Measurements from ENCODE around the gene SCEL.
"Not testable (repeated sequence)": the region's sequence is repeated elsewhere in the genome, so short reads cannot be mapped to it uniquely, and the experiment has no call there.

The SCEL gene

GRCh38 chr13:77519396-77519795 is 16.1 kb upstream of the SCEL start:
- not testable (repeated sequence) for DNase-seq (ENCODE audit: extremely low spot score, insufficient read length, low read depth); FAIRE-seq

- DNase-seq (ENCODE audit: extremely low spot score, insufficient read length, low read depth) = no peak
- no peak for FAIRE-seq
Measured at GRCh38 chr13:77519808-77520207, 15.7 kb upstream of the SCEL start.

GRCh38 chr13:77521194-77521593 is 14.3 kb upstream of the SCEL start:
- no peak for FAIRE-seq
- no peak for DNase-seq (ENCODE audit: extremely low spot score, insufficient read length, low read depth)

GRCh38 chr13:77521595-77522367 is 13.7 kb upstream of the SCEL start:
- DNase-seq (ENCODE audit: extremely low spot score, insufficient read length, low read depth) = no peak
- no peak for FAIRE-seq

- FAIRE-seq (no peak), DNase-seq (ENCODE audit: extremely low spot score, insufficient read length, low read depth) (no peak)
Measured at GRCh38 chr13:77522444-77522843, 13.1 kb upstream of the SCEL start.

- no peak for DNase-seq (ENCODE audit: extremely low spot score, insufficient read length, low read depth)
- no peak for FAIRE-seq
Measured at GRCh38 chr13:77523386-77523785, 12.1 kb upstream of the SCEL start.

GRCh38 chr13:77523834-77524728 is 11.4 kb upstream of the SCEL start:
- DNase-seq (ENCODE audit: extremely low spot score, insufficient read length, low read depth) = no peak
- peak; percentile 18 for FAIRE-seq

- FAIRE-seq = no peak
- DNase-seq (ENCODE audit: extremely low spot score, insufficient read length, low read depth) = no peak
Measured at GRCh38 chr13:77528414-77528813, 7.1 kb upstream of the SCEL start.

- DNase-seq (ENCODE audit: extremely low spot score, insufficient read length, low read depth) = no peak
- peak; percentile 68 for FAIRE-seq
Measured at GRCh38 chr13:77528834-77529500, 6.5 kb upstream of the SCEL start.

- no peak for DNase-seq (ENCODE audit: extremely low spot score, insufficient read length, low read depth)
- FAIRE-seq = no peak
Measured at GRCh38 chr13:77529501-77529840, 6.0 kb upstream of the SCEL start.

- DNase-seq (ENCODE audit: extremely low spot score, insufficient read length, low read depth) (no peak), FAIRE-seq (no peak)
Measured at GRCh38 chr13:77530875-77531274, 4.6 kb upstream of the SCEL start.

GRCh38 chr13:77532983-77533382 is 2.5 kb upstream of the SCEL start:
- FAIRE-seq = no peak
- no peak for DNase-seq (ENCODE audit: extremely low spot score, insufficient read length, low read depth)

GRCh38 chr13:77533875-77534788 is 1.4 kb upstream of the SCEL start:
- DNase-seq (ENCODE audit: extremely low spot score, insufficient read length, low read depth) = no peak
- no peak for FAIRE-seq

GRCh38 chr13:77536358-77536757 is 852 bp downstream of the SCEL start:
- DNase-seq (ENCODE audit: extremely low spot score, insufficient read length, low read depth) (no peak), FAIRE-seq (no peak)

GRCh38 chr13:77537289-77537919 is 1.9 kb downstream of the SCEL start:
- no peak for DNase-seq (ENCODE audit: extremely low spot score, insufficient read length, low read depth)

GRCh38 chr13:77543711-77544110 is 8.2 kb downstream of the SCEL start:
- DNase-seq (ENCODE audit: extremely low spot score, insufficient read length, low read depth) (no peak), FAIRE-seq (no peak)

More at GRCh38 chr13:77537289-77537919, 1.9 kb downstream of the SCEL start:
- FAIRE-seq = no peak

GRCh38 chr13:77544355-77544754 is 8.8 kb downstream of the SCEL start:
- FAIRE-seq (no peak), DNase-seq (ENCODE audit: extremely low spot score, insufficient read length, low read depth) (no peak)

- FAIRE-seq (peak; percentile 61), DNase-seq (ENCODE audit: extremely low spot score, insufficient read length, low read depth) (no peak)
Measured at GRCh38 chr13:77544758-77545338, 9.3 kb downstream of the SCEL start.

Measured in GM18507 (cell line).